ENCODE measurements around the gene KIF26B. TPM values are rescaled to one million over a fixed set of nuclear protein-coding genes. Genes with fewer than 3 reads are reported as not detected.

Gene KIF26B
- polyA plus RNA-seq, 2 of the 4 experiments (the other 2 are of a cell fraction): 0.01 to 0.04 TPM

- Histone ChIP-seq H3K4me3 (no peak overlapping the region), H3K4me1 (no peaks in the 10 kb centered on the region), H3K4me2 (no peak overlapping the region), H3K27ac (no peak overlapping the region), H3K9me3 (no peaks in the 10 kb centered on the region)
- no peak for TF ChIP-seq POLR2A (IDR thresholded peaks at IDR 0.05; ENCODE audit: low read length)
- TF ChIP-seq MYC (IDR thresholded peaks at IDR 0.05; ENCODE audit: borderline replicate concordance, low read length): no peak
- no peak for TF ChIP-seq HDAC2 (IDR thresholded peaks at IDR 0.05)
- TF ChIP-seq RCOR1 (IDR thresholded peaks at IDR 0.05; ENCODE audit: low read depth, low read length): no peak
- TF ChIP-seq JUNB (IDR thresholded peaks at IDR 0.05): no peak
- no peak for TF ChIP-seq ESRRA (IDR thresholded peaks at IDR 0.05; ENCODE audit: borderline replicate concordance, low read length)
- TF ChIP-seq KDM5A (IDR thresholded peaks at IDR 0.05): no peak
- TF ChIP-seq REST (IDR thresholded peaks at IDR 0.05): no peak
- TF ChIP-seq MAFK (IDR thresholded peaks at IDR 0.05; ENCODE audit: partially characterized antibody): no peak
- no peak for TF ChIP-seq CHD4 (IDR thresholded peaks at IDR 0.05; ENCODE audit: borderline replicate concordance)
- no peak for TF ChIP-seq ZC3H11A (IDR thresholded peaks at IDR 0.05)
- ATAC-seq (no peak), DNase-seq (ENCODE audit: low read depth in 1 of 2, low spot score in 1 of 2) (no peak), FAIRE-seq (no peak)
- ChIA-PET POLR2A (no interaction called here), CTCF (interaction anchor here (1.0 kb wide), 1 partner anchor 382 kb away, joined by 3 read pairs; no protein-coding TSS in a partner anchor)
- WGBS (ENCODE audit: missing lambda C conversion rate): 63% methylated on average over 5 of the region's 5 CpGs
Measured at GRCh38 chr1:245621589-245621988, 466.8 kb downstream of the KIF26B start.

GRCh38 chr1:245622332-245623014 is 467.7 kb downstream of the KIF26B start:
- Histone ChIP-seq H3K27ac (no peak overlapping the region), H3K4me3 (no peak overlapping the region), H3K4me2 (no peak overlapping the region), H3K9me3 (no peaks in the 10 kb centered on the region), H3K4me1 (no peaks in the 10 kb centered on the region)
- 63% methylated on average over 18 of the region's 18 CpGs for WGBS (ENCODE audit: missing lambda C conversion rate)
- ChIA-PET CTCF (interaction anchor here (0.6 to 1.0 kb wide), 2 partner anchors 381 to 1104 kb away, joined by 3 to 4 read pairs; no protein-coding TSS in a partner anchor), POLR2A (interaction anchor here (0.6 kb wide), 1 partner anchor 201 kb away, joined by 3 read pairs; no protein-coding TSS in a partner anchor)
- DNase-seq (ENCODE audit: low read depth in 1 of 2, low spot score in 1 of 2) (no peak), FAIRE-seq (no peak), ATAC-seq (0 out of 6 replicates have a peak, but pooled peaks of 1 of the 2 experiments have one; percentile 30)
- TF ChIP-seq ESRRA (IDR thresholded peaks at IDR 0.05; ENCODE audit: borderline replicate concordance, low read length): no peak

DNA sequence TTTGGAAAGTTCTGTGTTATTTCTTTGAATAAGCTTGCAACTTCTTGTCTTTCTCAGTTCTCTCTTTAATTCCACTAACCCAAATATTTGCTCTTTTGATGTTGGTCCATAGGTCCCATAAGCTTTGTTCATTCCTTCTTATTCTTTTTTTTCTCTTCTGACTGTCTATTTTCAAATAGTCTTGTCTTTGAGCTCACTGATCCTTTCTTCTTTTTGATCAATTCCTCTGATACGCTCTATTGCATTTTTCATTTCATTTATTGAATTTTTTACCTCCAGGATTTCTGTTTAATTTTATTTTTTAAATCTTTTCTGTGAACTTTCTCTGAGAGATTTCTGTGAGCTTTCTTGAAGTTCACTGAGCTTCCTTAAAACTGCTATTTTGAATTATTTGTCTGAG is 486.6 kb downstream of the KIF26B start:
- TF ChIP-seq RCOR1 (IDR thresholded peaks at IDR 0.05; ENCODE audit: low read depth, low read length): no peak
- TF ChIP-seq MAZ (IDR thresholded peaks at IDR 0.05; ENCODE audit: borderline replicate concordance, low read depth, low read length): no peak
- TF ChIP-seq NR3C1 (IDR thresholded peaks at IDR 0.05): no peak
- no peak for TF ChIP-seq EP300 (IDR thresholded peaks at IDR 0.05)
- no peak for TF ChIP-seq HOXA7 (CRISPR knock-in tag; IDR thresholded peaks at IDR 0.05)
- no peak for TF ChIP-seq E2F6 (IDR thresholded peaks at IDR 0.05; ENCODE audit: borderline replicate concordance, low read depth)
- no peak for TF ChIP-seq GATA3 (IDR thresholded peaks at IDR 0.05; ENCODE audit: borderline replicate concordance)
- no peak for TF ChIP-seq NPAS2 (CRISPR knock-in tag; IDR thresholded peaks at IDR 0.05; ENCODE audit: borderline replicate concordance)
- no peak for TF ChIP-seq MAX (IDR thresholded peaks at IDR 0.05)
- CTCF ChIA-PET: no interaction called here
- POLR2A ChIA-PET: no interaction called here
- DNase-seq (ENCODE audit: low read depth in 1 of 2, low spot score in 1 of 2) (no peak), ATAC-seq (no peak), FAIRE-seq (no peak)
- H3K4me3 ChIP-seq: no peak overlapping the region
- H3K4me1 ChIP-seq: no peaks in the 10 kb centered on the region
- WGBS (ENCODE audit: missing lambda C conversion rate): 15% methylated on average over 1 of the region's 1 CpG
- H3K27ac ChIP-seq: no peak overlapping the region
- peaks cover 15% of the 10 kb centered on the region; the same call in 1 of the 3 replicates for H3K9me3 ChIP-seq
- no peak overlapping the region for H3K4me2 ChIP-seq

Measured in A549 (cell line).